Activated effector memory CD4-positive, alpha-beta T cell treated with anti-CD3 and anti-CD28 coated beads, Interleukin-2, amount 50 U/mL, for 16 hours (primary cell): ENCODE data around the gene DHX15.
A peak's percentile ranks its signal among the peaks of the same experiment; 100 is the strongest.
"Not testable (repeated sequence)": the region's sequence is repeated elsewhere in the genome, so short reads cannot be mapped to it uniquely, and the experiment has no call there.

Experiments
- DNase-seq: peaks from one replicate; pipeline ENCODE4 v3.0.0-alpha.2; 2020

Gene DHX15

GRCh38 chr4:24535399-24535798, 49.0 kb downstream of the DHX15 start:
- DNase-seq: no peak

GRCh38 chr4:24533364-24533763, 51.0 kb downstream of the DHX15 start:
- no peak for DNase-seq

- no peak for DNase-seq
These were observed 54.8 kb downstream of the DHX15 start for GRCh38 chr4:24529555-24529954.

- DNase-seq: no peak
These were observed 57.0 kb downstream of the DHX15 start for GRCh38 chr4:24527371-24527770.

GRCh38 chr4:24521544-24521943, 62.8 kb downstream of the DHX15 start:
- DNase-seq: no peak

GRCh38 chr4:24519649-24520048, 64.7 kb downstream of the DHX15 start:
- DNase-seq: no peak

- no peak for DNase-seq
These were observed 66.7 kb downstream of the DHX15 start for GRCh38 chr4:24517676-24518075.

GRCh38 chr4:24516926-24517325, 67.4 kb downstream of the DHX15 start:
- no peak for DNase-seq

GRCh38 chr4:24515698-24516097, 68.7 kb downstream of the DHX15 start:
- no peak for DNase-seq

- DNase-seq: no peak
These were observed 69.5 kb downstream of the DHX15 start for GRCh38 chr4:24514808-24515207.

GRCh38 chr4:24513718-24514117, 70.6 kb downstream of the DHX15 start:
- DNase-seq: no peak

- DNase-seq: no peak
These were observed 72.8 kb downstream of the DHX15 start for GRCh38 chr4:24511371-24512063.

GRCh38 chr4:24510091-24510490, 74.3 kb downstream of the DHX15 start:
- no peak for DNase-seq

- no peak for DNase-seq
These were observed 75.8 kb downstream of the DHX15 start for GRCh38 chr4:24508541-24508940.

- DNase-seq: no peak
These were observed 76.9 kb downstream of the DHX15 start for GRCh38 chr4:24507439-24507838.

GRCh38 chr4:24503090-24503489, 81.3 kb downstream of the DHX15 start:
- DNase-seq: not testable (repeated sequence)

GRCh38 chr4:24497221-24497620, 87.1 kb downstream of the DHX15 start:
- DNase-seq: no peak

GRCh38 chr4:24496597-24496996, 87.8 kb downstream of the DHX15 start:
- DNase-seq: no peak

GRCh38 chr4:24495388-24495787, 89.0 kb downstream of the DHX15 start:
- DNase-seq: no peak

GRCh38 chr4:24489870-24490269, 94.5 kb downstream of the DHX15 start:
- no peak for DNase-seq

GRCh38 chr4:24488399-24489164, 95.8 kb downstream of the DHX15 start:
- peak; percentile 85 for DNase-seq

- DNase-seq: no peak
These were observed 101.5 kb downstream of the DHX15 start for GRCh38 chr4:24482871-24483270.

- DNase-seq: no peak
These were observed 106.4 kb downstream of the DHX15 start for GRCh38 chr4:24477919-24478318.
